HepG2 (cell line): ENCODE data around the gene SLC22A23. TPM values are rescaled to one million over a fixed set of nuclear protein-coding genes. Genes with fewer than 3 reads are reported as not detected.

ENCODE experiments used
- CTCF ChIP-seq: sonication (generic); formaldehyde crosslinking; IDR thresholded peaks from 2 replicates; pipeline ENCODE4 v1.5.0; 2020; ENCODE audit warnings: mild to moderate bottlenecking, missing genetic modification reagents, moderate library complexity
- GTF3A ChIP-seq: sonication (generic); formaldehyde crosslinking; conservative IDR thresholded peaks from 2 replicates; pipeline ENCODE4 v1.4.0; 2020; ENCODE audit warnings: mild to moderate bottlenecking, missing genetic modification reagents
- GZF1 ChIP-seq: sonication (generic); formaldehyde crosslinking; IDR thresholded peaks from 2 replicates; pipeline ENCODE4 v1.5.1; 2020; ENCODE audit warnings: mild to moderate bottlenecking, missing genetic modification reagents
- HIVEP1 ChIP-seq: sonication (generic); formaldehyde crosslinking; IDR thresholded peaks from 2 replicates; pipeline ENCODE4 v1.4.0; 2020; ENCODE audit warnings: mild to moderate bottlenecking, missing genetic modification reagents
- IKZF5 ChIP-seq: IDR thresholded peaks from 2 replicates; pipeline ENCODE4 v1.6.1; 2018; ENCODE audit warnings: missing genetic modification reagents, mild to moderate bottlenecking, missing compliant biosample characterization
- IRX3 ChIP-seq: sonication (generic); formaldehyde crosslinking; IDR thresholded peaks from 2 replicates; pipeline ENCODE4 v1.8.1; 2023; ENCODE audit warnings: mild to moderate bottlenecking, low read depth, missing genetic modification reagents, borderline replicate concordance
- MBD4 ChIP-seq: IDR thresholded peaks from 2 replicates; pipeline ENCODE4 v1.6.1; 2012; ENCODE audit warnings: low read length, inconsistent platforms, borderline replicate concordance
- MTF2 ChIP-seq: sonication (generic); formaldehyde crosslinking; IDR thresholded peaks from 2 replicates; pipeline ENCODE4 v1.5.0; 2020; ENCODE audit warnings: missing genetic modification reagents, borderline replicate concordance
- NFYB ChIP-seq: sonication (generic); formaldehyde crosslinking; IDR thresholded peaks from 2 replicates; pipeline ENCODE4 v1.4.0; 2020; ENCODE audit warnings: missing genetic modification reagents
- RAD51 ChIP-seq: fragments of 450-650 bp; IDR thresholded peaks from 2 replicates; pipeline ENCODE4 v1.6.1; 2016; ENCODE audit warnings: borderline replicate concordance
- SIX1 ChIP-seq: sonication (generic); formaldehyde crosslinking; IDR thresholded peaks from 2 replicates; pipeline ENCODE4 v1.4.0; 2020; ENCODE audit warnings: missing genetic modification reagents, borderline replicate concordance
- ZNF263 ChIP-seq: sonication (generic); formaldehyde crosslinking; IDR thresholded peaks from 2 replicates; pipeline ENCODE4 v1.4.0; 2020; ENCODE audit warnings: missing genetic modification reagents
- ZNF33B ChIP-seq: sonication (generic); formaldehyde crosslinking; IDR thresholded peaks from 2 replicates; pipeline ENCODE4 v1.5.1; 2020; ENCODE audit warnings: mild to moderate bottlenecking, missing genetic modification reagents
- ZNF7 ChIP-seq: IDR thresholded peaks from 2 replicates; pipeline ENCODE4 v1.6.1; 2016; ENCODE audit warnings: missing biosample characterization, missing genetic modification reagents
- polyA plus RNA-seq, 8 experiments: library from polyadenylated mRNA; depleted of rRNA in 3 of 8; stranded (reverse) in 7 of 8; unstranded in 1 of 8; fragments of >200 nt; fragmentation: Illumina TruSeq in 4 of 8; extraction: Trizol in 4 of 8; gene quantifications; 2 replicates each; pipeline versions ENCODE4 v1.2.1 to v1.2.3, GENCODE V29; 2011 to 2016; ENCODE audit warnings: low read depth in 4 of 8, missing spikeins in 1 of 8, mixed read lengths in 1 of 8; ENCODE audit not compliant: insufficient read depth in 1 of 8
- total RNA-seq, 5 experiments: library from RNA; depleted of rRNA; stranded (reverse); fragments of >200 nt; fragmentation: Illumina TruSeq; extraction: Trizol; gene quantifications; 2 replicates each; pipeline ENCODE4 v1.2.3, GENCODE V29; 2016; ENCODE audit warnings: low read depth in 1 of 5
- TF ChIP-seq, protein P1 (sequence below): sonication (generic); formaldehyde crosslinking; IDR thresholded peaks from 2 replicates; pipeline ENCODE4 v1.5.1; 2020; ENCODE audit warnings: mild to moderate bottlenecking, missing genetic modification reagents, moderate library complexity
- TF ChIP-seq, protein P2 (sequence below): sonication (generic); formaldehyde crosslinking; IDR thresholded peaks from 2 replicates; pipeline ENCODE4 v1.8.0; 2023; ENCODE audit warnings: mild to moderate bottlenecking, missing genetic modification reagents

Gene SLC22A23
- total and polyA plus RNA-seq, 2 of the 13 experiments (the other 11 are each of a cell fraction or from before 2014, with no cell fraction given), result 11.8 to 17.5 TPM

DNA sequence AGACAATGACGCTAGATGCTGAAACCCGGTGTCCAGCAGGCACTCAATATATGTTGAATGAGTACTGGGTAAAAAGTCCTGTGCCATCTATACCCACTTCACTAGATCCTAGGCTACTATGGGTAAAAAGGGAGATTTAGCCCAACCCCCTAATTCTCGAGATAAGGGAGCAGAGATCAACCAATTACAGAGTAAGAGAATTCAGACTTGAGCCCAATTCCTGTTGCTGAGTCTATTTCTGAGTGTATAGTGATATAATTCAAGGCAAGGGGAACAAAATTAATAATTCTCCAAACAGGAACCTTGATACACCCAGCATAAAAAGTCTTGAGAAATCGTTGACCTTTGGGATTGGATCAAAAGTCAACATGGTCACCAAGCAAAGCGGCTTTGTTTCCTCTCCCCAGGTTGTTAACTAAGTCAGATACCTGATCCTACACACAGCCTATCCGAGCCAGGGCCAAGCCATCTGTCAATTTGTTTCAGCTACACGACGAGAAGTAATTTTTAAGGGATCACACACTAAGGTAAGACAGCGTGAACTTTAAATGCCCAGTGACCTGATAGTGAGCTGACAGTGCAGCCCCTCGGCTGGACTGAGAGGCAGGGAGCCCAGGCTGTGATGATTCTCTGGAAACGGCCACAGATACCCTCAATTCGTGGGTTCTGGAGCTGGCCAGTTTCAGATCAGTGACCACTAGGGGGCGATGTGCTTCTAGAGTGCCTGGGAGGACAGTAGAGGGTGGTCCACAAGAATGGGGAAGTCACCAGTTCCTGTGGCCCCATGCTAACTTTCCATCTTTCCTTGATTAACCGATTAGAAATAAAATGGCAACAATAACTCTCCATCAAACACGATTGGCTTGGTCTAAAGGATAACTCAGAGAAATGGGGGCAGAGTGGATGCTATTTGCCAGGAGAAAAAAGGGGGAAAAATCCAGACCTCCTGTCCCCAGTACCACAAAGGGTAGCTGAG is 46.2 kb downstream of the SLC22A23 start (continued):
- TF ChIP-seq CTCF (CRISPR knock-in tag), result peak; percentile 99
- 0 out of 2 replicates have a peak, but pooled peaks have one; percentile 52 for TF ChIP-seq IRX3 (CRISPR knock-in tag)
- TF ChIP-seq GZF1 (CRISPR knock-in tag), result peak; percentile 87
- TF ChIP-seq NFYB (CRISPR knock-in tag), result no peak
- peak; percentile 49; the same call in 1 of the 2 replicates for TF ChIP-seq HIVEP1 (CRISPR knock-in tag)
- TF ChIP-seq, protein P1, sequence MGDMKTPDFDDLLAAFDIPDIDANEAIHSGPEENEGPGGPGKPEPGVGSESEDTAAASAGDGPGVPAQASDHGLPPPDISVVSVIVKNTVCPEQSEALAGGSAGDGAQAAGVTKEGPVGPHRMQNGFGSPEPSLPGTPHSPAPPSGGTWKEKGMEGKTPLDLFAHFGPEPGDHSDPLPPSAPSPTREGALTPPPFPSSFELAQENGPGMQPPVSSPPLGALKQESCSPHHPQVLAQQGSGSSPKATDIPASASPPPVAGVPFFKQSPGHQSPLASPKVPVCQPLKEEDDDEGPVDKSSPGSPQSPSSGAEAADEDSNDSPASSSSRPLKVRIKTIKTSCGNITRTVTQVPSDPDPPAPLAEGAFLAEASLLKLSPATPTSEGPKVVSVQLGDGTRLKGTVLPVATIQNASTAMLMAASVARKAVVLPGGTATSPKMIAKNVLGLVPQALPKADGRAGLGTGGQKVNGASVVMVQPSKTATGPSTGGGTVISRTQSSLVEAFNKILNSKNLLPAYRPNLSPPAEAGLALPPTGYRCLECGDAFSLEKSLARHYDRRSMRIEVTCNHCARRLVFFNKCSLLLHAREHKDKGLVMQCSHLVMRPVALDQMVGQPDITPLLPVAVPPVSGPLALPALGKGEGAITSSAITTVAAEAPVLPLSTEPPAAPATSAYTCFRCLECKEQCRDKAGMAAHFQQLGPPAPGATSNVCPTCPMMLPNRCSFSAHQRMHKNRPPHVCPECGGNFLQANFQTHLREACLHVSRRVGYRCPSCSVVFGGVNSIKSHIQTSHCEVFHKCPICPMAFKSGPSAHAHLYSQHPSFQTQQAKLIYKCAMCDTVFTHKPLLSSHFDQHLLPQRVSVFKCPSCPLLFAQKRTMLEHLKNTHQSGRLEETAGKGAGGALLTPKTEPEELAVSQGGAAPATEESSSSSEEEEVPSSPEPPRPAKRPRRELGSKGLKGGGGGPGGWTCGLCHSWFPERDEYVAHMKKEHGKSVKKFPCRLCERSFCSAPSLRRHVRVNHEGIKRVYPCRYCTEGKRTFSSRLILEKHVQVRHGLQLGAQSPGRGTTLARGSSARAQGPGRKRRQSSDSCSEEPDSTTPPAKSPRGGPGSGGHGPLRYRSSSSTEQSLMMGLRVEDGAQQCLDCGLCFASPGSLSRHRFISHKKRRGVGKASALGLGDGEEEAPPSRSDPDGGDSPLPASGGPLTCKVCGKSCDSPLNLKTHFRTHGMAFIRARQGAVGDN (CRISPR knock-in tag), result peak; percentile 83
- TF ChIP-seq, protein P2, sequence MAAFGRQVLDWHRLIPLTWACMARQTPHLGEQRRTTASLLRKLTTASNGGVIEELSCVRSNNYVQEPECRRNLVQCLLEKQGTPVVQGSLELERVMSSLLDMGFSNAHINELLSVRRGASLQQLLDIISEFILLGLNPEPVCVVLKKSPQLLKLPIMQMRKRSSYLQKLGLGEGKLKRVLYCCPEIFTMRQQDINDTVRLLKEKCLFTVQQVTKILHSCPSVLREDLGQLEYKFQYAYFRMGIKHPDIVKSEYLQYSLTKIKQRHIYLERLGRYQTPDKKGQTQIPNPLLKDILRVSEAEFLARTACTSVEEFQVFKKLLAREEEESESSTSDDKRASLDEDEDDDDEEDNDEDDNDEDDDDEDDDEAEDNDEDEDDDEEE (CRISPR knock-in tag), result no peak; the same call in 1 of the 2 replicates
- TF ChIP-seq GTF3A, result peak; percentile 86; the same call in 1 of the 2 replicates
- no peak for TF ChIP-seq ZNF33B (CRISPR knock-in tag)
- no peak for TF ChIP-seq MBD4
- peak; percentile 86; the same call in 1 of the 2 replicates for TF ChIP-seq MTF2 (CRISPR knock-in tag)
- peak; percentile 89 for TF ChIP-seq ZNF263 (CRISPR knock-in tag)
- TF ChIP-seq ZNF7, result no peak
- TF ChIP-seq RAD51, result no peak
- TF ChIP-seq SIX1 (CRISPR knock-in tag), result peak; percentile 88
- TF ChIP-seq IKZF5 (CRISPR knock-in tag), result peak; percentile 55; the same call in 1 of the 2 replicates
